Measurements from ENCODE around the gene PTPRN2. TPM values are rescaled to one million over a fixed set of nuclear protein-coding genes. Genes with fewer than 3 reads are reported as not detected.

The PTPRN2 gene
- total and polyA plus RNA-seq, 9 of the 15 experiments (the other 6 are each of a cell fraction or from before 2014, with no cell fraction given), result not detected

DNA sequence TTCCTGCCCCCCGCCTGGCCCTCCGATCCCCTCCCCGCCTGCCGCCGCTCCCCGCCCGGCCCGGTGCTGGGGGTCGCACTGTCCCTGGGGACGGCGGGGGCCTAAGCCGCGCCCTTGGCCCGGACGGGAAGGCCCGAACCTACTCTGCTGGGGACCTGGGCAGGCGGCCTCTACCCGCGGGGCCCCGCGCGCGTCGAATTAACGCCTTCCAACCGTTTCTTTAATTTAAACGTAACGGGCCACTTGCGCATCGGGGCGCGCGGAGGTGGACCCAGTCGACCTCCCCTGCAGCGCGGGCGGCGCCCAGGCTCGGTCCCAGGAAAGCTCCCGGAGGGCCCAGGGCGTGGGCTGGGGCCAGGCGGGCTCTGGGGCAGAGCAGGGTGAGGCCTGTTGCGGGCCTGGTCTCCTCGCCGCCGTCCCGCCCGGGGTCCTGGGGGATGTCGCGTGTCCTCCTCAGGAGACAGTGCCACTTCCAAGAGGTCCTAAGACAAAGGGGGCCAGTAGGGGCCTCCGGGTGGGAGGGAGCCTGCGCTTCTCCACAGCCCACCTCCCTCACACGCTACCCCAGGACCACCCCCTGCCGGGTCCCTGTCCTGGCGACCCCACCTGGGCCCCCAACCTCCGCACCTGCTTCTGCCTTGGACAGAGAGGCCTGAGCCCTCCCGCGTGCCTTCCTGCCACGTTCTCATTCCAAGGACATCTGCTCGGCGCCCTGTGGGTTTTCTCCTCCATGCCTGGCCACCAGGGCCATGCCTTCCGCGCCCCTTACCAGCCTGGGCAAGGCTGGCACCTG is 658 bp upstream of the PTPRN2 start:
- intact Hi-C loops (cut with micrococcal nuclease) (no loop called here), in situ Hi-C loops (cut with MboI) (no loop called here)
- H4K20me1 ChIP-seq (replicated peaks; ENCODE audit: control insufficient read depth, insufficient read depth, low read length), result peaks cover 8% of the 10 kb centered on the region
- peaks cover 52 to 78% of the 10 kb centered on the region in 2 experiments for H3K27me3 ChIP-seq (ENCODE audit: control insufficient read depth in 2 of 2, insufficient read depth in 2 of 2, low read length in 2 of 2)
- BruUV-seq (replicated peaks), result no TSS peak
- POLR2A ChIA-PET, result no interaction called here
- FAIRE-seq, result no peak
- H3K4me1 ChIP-seq (replicated peaks in 1 of 2; ENCODE audit: control insufficient read depth in 2 of 2, insufficient read depth in 2 of 2, low read length in 2 of 2), result peaks cover 0 to 22% of the 10 kb centered on the region in 2 experiments; a peak in 2 of 5 replicates
- CTCF ChIA-PET (ENCODE audit: low intra/inter-chr PET ratio), result no interaction called here
- peak overlapping the region in 1 of 2 experiments; percentile 53; a peak in 2 of 4 replicates for H3K9ac ChIP-seq (ENCODE audit: insufficient read depth in 1 of 2, low read depth in 2 of 2, low read length in 2 of 2)
- WGBS (ENCODE audit: insufficient coverage, low coverage, missing lambda C conversion rate), result 12% methylated on average over 59 of the region's 63 CpGs
- peak; percentile 6 for ATAC-seq
- H3K4me3 ChIP-seq, result peak overlapping the region; percentile 25; the same call in 1 of the 2 replicates
- no peaks in the 10 kb centered on the region for H3K36me3 ChIP-seq (ENCODE audit: control insufficient read depth, insufficient read depth, low read length)
- no peaks in the 10 kb centered on the region for H3K79me2 ChIP-seq (ENCODE audit: control insufficient read depth, insufficient read depth, low read length)
- H3K9me3 ChIP-seq (replicated peaks; ENCODE audit: control insufficient read depth, insufficient read depth, low read depth, low read length), result no peaks in the 10 kb centered on the region
- H3K27ac ChIP-seq (ENCODE audit: extremely low read depth, low read depth, low read length), result no peak overlapping the region
- no peaks in the 10 kb centered on the region for H3K9me1 ChIP-seq (ENCODE audit: control insufficient read depth, insufficient read depth, low read length)
- H3K4me2 ChIP-seq (ENCODE audit: insufficient read depth, low read length), result no peak overlapping the region
- no peak overlapping the region for H2AFZ ChIP-seq (ENCODE audit: low read depth, low read length)
- DNase-seq (ENCODE audit: extremely low read depth in 1 of 4, low spot score in 3 of 4), result no peak
- TF ChIP-seq BCOR (IDR thresholded peaks at IDR 0.05), result no peak
- no peak for TF ChIP-seq MCM5 (IDR thresholded peaks at IDR 0.05; ENCODE audit: low read depth)
- no peak for TF ChIP-seq RAD51 (IDR thresholded peaks at IDR 0.05; ENCODE audit: borderline replicate concordance, low read depth)
- TF ChIP-seq FUS (optimal IDR thresholded peaks at IDR 0.05; ENCODE audit: low read depth, low read length), result no peak
- no peak for TF ChIP-seq ZNF717 (CRISPR knock-in tag; IDR thresholded peaks at IDR 0.05)
- TF ChIP-seq HLTF (IDR thresholded peaks at IDR 0.05), result no peak
- TF ChIP-seq KDM2B (CRISPR knock-in tag; IDR thresholded peaks at IDR 0.05), result peak; percentile 82; the same call in 1 of the 2 replicates
- TF ChIP-seq, protein P1, sequence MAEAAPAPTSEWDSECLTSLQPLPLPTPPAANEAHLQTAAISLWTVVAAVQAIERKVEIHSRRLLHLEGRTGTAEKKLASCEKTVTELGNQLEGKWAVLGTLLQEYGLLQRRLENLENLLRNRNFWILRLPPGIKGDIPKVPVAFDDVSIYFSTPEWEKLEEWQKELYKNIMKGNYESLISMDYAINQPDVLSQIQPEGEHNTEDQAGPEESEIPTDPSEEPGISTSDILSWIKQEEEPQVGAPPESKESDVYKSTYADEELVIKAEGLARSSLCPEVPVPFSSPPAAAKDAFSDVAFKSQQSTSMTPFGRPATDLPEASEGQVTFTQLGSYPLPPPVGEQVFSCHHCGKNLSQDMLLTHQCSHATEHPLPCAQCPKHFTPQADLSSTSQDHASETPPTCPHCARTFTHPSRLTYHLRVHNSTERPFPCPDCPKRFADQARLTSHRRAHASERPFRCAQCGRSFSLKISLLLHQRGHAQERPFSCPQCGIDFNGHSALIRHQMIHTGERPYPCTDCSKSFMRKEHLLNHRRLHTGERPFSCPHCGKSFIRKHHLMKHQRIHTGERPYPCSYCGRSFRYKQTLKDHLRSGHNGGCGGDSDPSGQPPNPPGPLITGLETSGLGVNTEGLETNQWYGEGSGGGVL (CRISPR knock-in tag; IDR thresholded peaks at IDR 0.05), result no peak
- peak in 1 of 2 experiments; percentile 23; a peak in 1 of 4 replicates for TF ChIP-seq NRF1 (conservative IDR thresholded peaks at IDR 0.05 in 1 of 2, IDR thresholded peaks at IDR 0.05 in 1 of 2)
- no peak for TF ChIP-seq CCAR2 (IDR thresholded peaks at IDR 0.05; ENCODE audit: low read depth, low read length)
- no peak for TF ChIP-seq WHSC1 (IDR thresholded peaks at IDR 0.05; ENCODE audit: low read length)
- TF ChIP-seq, protein P2, sequence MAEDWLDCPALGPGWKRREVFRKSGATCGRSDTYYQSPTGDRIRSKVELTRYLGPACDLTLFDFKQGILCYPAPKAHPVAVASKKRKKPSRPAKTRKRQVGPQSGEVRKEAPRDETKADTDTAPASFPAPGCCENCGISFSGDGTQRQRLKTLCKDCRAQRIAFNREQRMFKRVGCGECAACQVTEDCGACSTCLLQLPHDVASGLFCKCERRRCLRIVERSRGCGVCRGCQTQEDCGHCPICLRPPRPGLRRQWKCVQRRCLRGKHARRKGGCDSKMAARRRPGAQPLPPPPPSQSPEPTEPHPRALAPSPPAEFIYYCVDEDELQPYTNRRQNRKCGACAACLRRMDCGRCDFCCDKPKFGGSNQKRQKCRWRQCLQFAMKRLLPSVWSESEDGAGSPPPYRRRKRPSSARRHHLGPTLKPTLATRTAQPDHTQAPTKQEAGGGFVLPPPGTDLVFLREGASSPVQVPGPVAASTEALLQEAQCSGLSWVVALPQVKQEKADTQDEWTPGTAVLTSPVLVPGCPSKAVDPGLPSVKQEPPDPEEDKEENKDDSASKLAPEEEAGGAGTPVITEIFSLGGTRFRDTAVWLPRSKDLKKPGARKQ (CRISPR knock-in tag; IDR thresholded peaks at IDR 0.05), result no peak
- TF ChIP-seq EGR1 (conservative IDR thresholded peaks at IDR 0.05), result 0 out of 2 replicates have a peak, but pooled peaks have one; percentile 19
- TF ChIP-seq MXD1 (CRISPR knock-in tag; IDR thresholded peaks at IDR 0.05; ENCODE audit: borderline replicate concordance, poor library complexity, severe bottlenecking), result no peak
- TF ChIP-seq CBX1 (IDR thresholded peaks at IDR 0.05; ENCODE audit: low read depth), result no peak; the same call in 1 of the 2 replicates
- TF ChIP-seq MYBL2 (IDR thresholded peaks at IDR 0.05; ENCODE audit: low read depth), result no peak
- TF ChIP-seq MYBL2 (CRISPR knock-in tag; IDR thresholded peaks at IDR 0.05; ENCODE audit: borderline replicate concordance), result no peak
